Measurements from ENCODE around the gene LONP2. TPM values are rescaled to one million over a fixed set of nuclear protein-coding genes. Genes with fewer than 3 reads are reported as not detected.
"Not testable (repeated sequence)": the region's sequence is repeated elsewhere in the genome, so short reads cannot be mapped to it uniquely, and the experiment has no call there.

The LONP2 gene
- total RNA-seq, 1 experiment from 2014 or later, result 82.2 TPM

GRCh38 chr16:48231727-48232492 lies 12.2 kb upstream of the LONP2 start:
- Histone ChIP-seq H3K4me3 (ENCODE audit: low read length) (no peak overlapping the region), H3K9me2 (replicated peaks; ENCODE audit: insufficient read depth, low read length) (no peaks in the 10 kb centered on the region), H3K27ac (ENCODE audit: low read length) (no peak overlapping the region), H2AFZ (ENCODE audit: low read length) (no peak overlapping the region), H4K20me1 (ENCODE audit: insufficient read depth, low read depth, low read length) (no peaks in the 10 kb centered on the region), H3K79me2 (ENCODE audit: low read length) (no peaks in the 10 kb centered on the region), H3K4me1 (ENCODE audit: low read length) (no peaks in the 10 kb centered on the region), H3K36me3 (ENCODE audit: insufficient read depth, low read length) (no peaks in the 10 kb centered on the region), H3K27me3 (ENCODE audit: low read length) (no peaks in the 10 kb centered on the region), H3K9me3 (ENCODE audit: low read length) (no peaks in the 10 kb centered on the region), H3K9ac (ENCODE audit: low read length) (no peak overlapping the region), H3K4me2 (ENCODE audit: low read depth, low read length, poor library complexity, severe bottlenecking) (no peak overlapping the region)
- DNase-seq, result peak; percentile 79

- Histone ChIP-seq H3K27me3 (ENCODE audit: low read length) (no peaks in the 10 kb centered on the region), H3K4me3 (ENCODE audit: low read length) (no peak overlapping the region), H3K79me2 (ENCODE audit: low read length) (no peaks in the 10 kb centered on the region), H4K20me1 (ENCODE audit: insufficient read depth, low read depth, low read length) (no peaks in the 10 kb centered on the region), H3K9me2 (replicated peaks; ENCODE audit: insufficient read depth, low read length) (no peaks in the 10 kb centered on the region), H3K4me1 (ENCODE audit: low read length) (no peaks in the 10 kb centered on the region), H2AFZ (ENCODE audit: low read length) (no peak overlapping the region), H3K36me3 (ENCODE audit: insufficient read depth, low read length) (no peaks in the 10 kb centered on the region), H3K4me2 (ENCODE audit: low read depth, low read length, poor library complexity, severe bottlenecking) (no peak overlapping the region), H3K27ac (ENCODE audit: low read length) (no peak overlapping the region), H3K9ac (ENCODE audit: low read length) (no peak overlapping the region), H3K9me3 (ENCODE audit: low read length) (no peaks in the 10 kb centered on the region)
- peak; percentile 7 for DNase-seq
Measured at GRCh38 chr16:48232493-48233040, 11.5 kb upstream of the LONP2 start.

GRCh38 chr16:48234630-48235029 lies 9.5 kb upstream of the LONP2 start:
- Histone ChIP-seq H4K20me1 (ENCODE audit: insufficient read depth, low read depth, low read length) (no peaks in the 10 kb centered on the region), H3K4me2 (ENCODE audit: low read depth, low read length, poor library complexity, severe bottlenecking) (no peak overlapping the region), H3K9me2 (replicated peaks; ENCODE audit: insufficient read depth, low read length) (no peaks in the 10 kb centered on the region), H3K4me3 (ENCODE audit: low read length) (no peak overlapping the region), H3K4me1 (ENCODE audit: low read length) (no peaks in the 10 kb centered on the region), H3K36me3 (ENCODE audit: insufficient read depth, low read length) (no peaks in the 10 kb centered on the region), H3K27ac (ENCODE audit: low read length) (no peak overlapping the region), H3K27me3 (ENCODE audit: low read length) (no peaks in the 10 kb centered on the region), H3K9me3 (ENCODE audit: low read length) (no peaks in the 10 kb centered on the region), H3K9ac (ENCODE audit: low read length) (no peak overlapping the region), H2AFZ (ENCODE audit: low read length) (no peak overlapping the region), H3K79me2 (ENCODE audit: low read length) (no peaks in the 10 kb centered on the region)
- no peak for DNase-seq

GRCh38 chr16:48235058-48235555 lies 9.0 kb upstream of the LONP2 start:
- Histone ChIP-seq H4K20me1 (ENCODE audit: insufficient read depth, low read depth, low read length) (no peaks in the 10 kb centered on the region), H3K4me1 (ENCODE audit: low read length) (no peaks in the 10 kb centered on the region), H3K36me3 (ENCODE audit: insufficient read depth, low read length) (no peaks in the 10 kb centered on the region), H3K27ac (ENCODE audit: low read length) (no peak overlapping the region), H3K4me2 (ENCODE audit: low read depth, low read length, poor library complexity, severe bottlenecking) (no peak overlapping the region), H3K9me3 (ENCODE audit: low read length) (no peaks in the 10 kb centered on the region), H3K9me2 (replicated peaks; ENCODE audit: insufficient read depth, low read length) (no peaks in the 10 kb centered on the region), H3K79me2 (ENCODE audit: low read length) (no peaks in the 10 kb centered on the region), H3K4me3 (ENCODE audit: low read length) (no peak overlapping the region), H3K9ac (ENCODE audit: low read length) (no peak overlapping the region), H3K27me3 (ENCODE audit: low read length) (no peaks in the 10 kb centered on the region), H2AFZ (ENCODE audit: low read length) (no peak overlapping the region)
- DNase-seq, result no peak

- no peak overlapping the region for H3K27ac ChIP-seq (ENCODE audit: low read length)
- no peak overlapping the region for H3K9ac ChIP-seq (ENCODE audit: low read length)
- H4K20me1 ChIP-seq (ENCODE audit: insufficient read depth, low read depth, low read length), result no peaks in the 10 kb centered on the region
- no peaks in the 10 kb centered on the region for H3K9me2 ChIP-seq (replicated peaks; ENCODE audit: insufficient read depth, low read length)
- H3K79me2 ChIP-seq (ENCODE audit: low read length), result no peaks in the 10 kb centered on the region
- H3K4me2 ChIP-seq (ENCODE audit: low read depth, low read length, poor library complexity, severe bottlenecking), result no peak overlapping the region
- H3K4me1 ChIP-seq (ENCODE audit: low read length), result no peaks in the 10 kb centered on the region
- no peak overlapping the region for H3K4me3 ChIP-seq (ENCODE audit: low read length)
- H3K27me3 ChIP-seq (ENCODE audit: low read length), result no peaks in the 10 kb centered on the region
- no peak overlapping the region for H2AFZ ChIP-seq (ENCODE audit: low read length)
- H3K36me3 ChIP-seq (ENCODE audit: insufficient read depth, low read length), result no peaks in the 10 kb centered on the region
- no peak for DNase-seq
- H3K9me3 ChIP-seq (ENCODE audit: low read length), result no peaks in the 10 kb centered on the region
Measured at GRCh38 chr16:48235556-48236136, 8.5 kb upstream of the LONP2 start.

GRCh38 chr16:48236286-48236685 lies 7.8 kb upstream of the LONP2 start:
- no peak overlapping the region for H3K27ac ChIP-seq (ENCODE audit: low read length)
- no peaks in the 10 kb centered on the region for H3K79me2 ChIP-seq (ENCODE audit: low read length)
- no peak for DNase-seq
- no peak overlapping the region for H3K9ac ChIP-seq (ENCODE audit: low read length)
- no peak overlapping the region for H3K4me3 ChIP-seq (ENCODE audit: low read length)
- no peaks in the 10 kb centered on the region for H4K20me1 ChIP-seq (ENCODE audit: insufficient read depth, low read depth, low read length)
- H3K4me1 ChIP-seq (ENCODE audit: low read length), result no peaks in the 10 kb centered on the region
- no peaks in the 10 kb centered on the region for H3K9me3 ChIP-seq (ENCODE audit: low read length)
- no peak overlapping the region for H2AFZ ChIP-seq (ENCODE audit: low read length)
- H3K36me3 ChIP-seq (ENCODE audit: insufficient read depth, low read length), result no peaks in the 10 kb centered on the region
- H3K4me2 ChIP-seq (ENCODE audit: low read depth, low read length, poor library complexity, severe bottlenecking), result no peak overlapping the region
- no peaks in the 10 kb centered on the region for H3K27me3 ChIP-seq (ENCODE audit: low read length)
- no peaks in the 10 kb centered on the region for H3K9me2 ChIP-seq (replicated peaks; ENCODE audit: insufficient read depth, low read length)

- H3K27ac ChIP-seq (ENCODE audit: low read length); H3K4me1 ChIP-seq (ENCODE audit: low read length); H3K27me3 ChIP-seq (ENCODE audit: low read length); H3K9me2 ChIP-seq (replicated peaks; ENCODE audit: insufficient read depth, low read length); H3K9me3 ChIP-seq (ENCODE audit: low read length); H2AFZ ChIP-seq (ENCODE audit: low read length); H4K20me1 ChIP-seq (ENCODE audit: insufficient read depth, low read depth, low read length); H3K4me2 ChIP-seq (ENCODE audit: low read depth, low read length, poor library complexity, severe bottlenecking); H3K4me3 ChIP-seq (ENCODE audit: low read length); H3K36me3 ChIP-seq (ENCODE audit: insufficient read depth, low read length); H3K9ac ChIP-seq (ENCODE audit: low read length): not testable (repeated sequence)
- H3K79me2 ChIP-seq (ENCODE audit: low read length), result peaks cover 10% of the 10 kb centered on the region
- DNase-seq, result peak; percentile 29
Measured at GRCh38 chr16:48240147-48240546, 4.0 kb upstream of the LONP2 start.

GRCh38 chr16:48244863-48245195 lies 729 bp downstream of the LONP2 start:
- H4K20me1 ChIP-seq (ENCODE audit: insufficient read depth, low read depth, low read length), result peaks cover 6% of the 10 kb centered on the region; the same call in 1 of the 2 replicates
- peak overlapping the region; percentile 92 for H3K9ac ChIP-seq (ENCODE audit: low read length)
- peaks cover 56% of the 10 kb centered on the region for H3K79me2 ChIP-seq (ENCODE audit: low read length)
- no peaks in the 10 kb centered on the region for H3K36me3 ChIP-seq (ENCODE audit: insufficient read depth, low read length)
- H3K4me2 ChIP-seq (ENCODE audit: low read depth, low read length, poor library complexity, severe bottlenecking), result peak overlapping the region; percentile 87
- H3K27ac ChIP-seq (ENCODE audit: low read length), result peak overlapping the region; percentile 57
- peak overlapping the region; percentile 93 for H3K4me3 ChIP-seq (ENCODE audit: low read length)
- H3K9me3 ChIP-seq (ENCODE audit: low read length), result no peaks in the 10 kb centered on the region
- H2AFZ ChIP-seq (ENCODE audit: low read length), result 0 out of 2 replicates have a peak overlapping the region, but pooled peaks have one; percentile 56
- peaks cover 25% of the 10 kb centered on the region for H3K4me1 ChIP-seq (ENCODE audit: low read length)
- H3K9me2 ChIP-seq (replicated peaks; ENCODE audit: insufficient read depth, low read length), result no peaks in the 10 kb centered on the region
- DNase-seq, result no peak
- no peaks in the 10 kb centered on the region for H3K27me3 ChIP-seq (ENCODE audit: low read length)

Measured in Karpas-422 (cell line).